ENCODE measurements around the gene FADS3.

FADS3 gene

DNA sequence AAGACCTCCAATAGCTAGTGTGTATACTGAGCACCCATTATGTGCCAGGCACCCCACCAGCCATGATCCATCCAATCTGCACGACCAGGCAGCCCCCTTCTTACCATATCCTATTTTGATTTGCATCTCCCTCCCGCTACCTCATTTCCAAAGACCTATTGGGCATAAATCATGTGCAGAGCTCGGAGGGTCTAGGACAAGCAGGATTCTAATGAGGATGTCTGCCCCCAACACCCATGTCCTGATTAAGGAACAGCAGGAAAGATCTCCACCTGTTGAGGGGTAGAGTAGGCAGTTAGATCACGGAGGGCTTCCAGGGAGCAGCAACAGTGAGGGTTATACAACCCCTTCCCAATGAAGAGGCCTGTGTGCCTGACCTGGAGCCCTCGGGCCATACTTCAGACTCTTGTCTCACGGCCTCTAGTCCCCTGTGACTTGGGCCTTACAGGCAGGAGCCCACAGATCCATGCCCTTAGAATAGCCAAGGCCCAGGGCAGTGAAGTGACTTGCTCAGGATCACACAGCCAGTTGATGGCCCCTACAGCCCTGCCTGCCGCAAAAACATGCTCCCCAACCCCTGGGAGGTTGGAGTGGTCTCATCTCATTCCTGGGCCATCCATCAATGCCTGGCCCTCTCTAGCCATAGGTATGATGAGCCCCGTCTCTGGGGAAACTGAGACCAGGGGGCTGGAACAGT, 22.5 kb upstream of the FADS3 start:
- no peak for DNase-seq (ENCODE audit: low read depth in 2 of 2, low spot score in 1 of 2)

DNA sequence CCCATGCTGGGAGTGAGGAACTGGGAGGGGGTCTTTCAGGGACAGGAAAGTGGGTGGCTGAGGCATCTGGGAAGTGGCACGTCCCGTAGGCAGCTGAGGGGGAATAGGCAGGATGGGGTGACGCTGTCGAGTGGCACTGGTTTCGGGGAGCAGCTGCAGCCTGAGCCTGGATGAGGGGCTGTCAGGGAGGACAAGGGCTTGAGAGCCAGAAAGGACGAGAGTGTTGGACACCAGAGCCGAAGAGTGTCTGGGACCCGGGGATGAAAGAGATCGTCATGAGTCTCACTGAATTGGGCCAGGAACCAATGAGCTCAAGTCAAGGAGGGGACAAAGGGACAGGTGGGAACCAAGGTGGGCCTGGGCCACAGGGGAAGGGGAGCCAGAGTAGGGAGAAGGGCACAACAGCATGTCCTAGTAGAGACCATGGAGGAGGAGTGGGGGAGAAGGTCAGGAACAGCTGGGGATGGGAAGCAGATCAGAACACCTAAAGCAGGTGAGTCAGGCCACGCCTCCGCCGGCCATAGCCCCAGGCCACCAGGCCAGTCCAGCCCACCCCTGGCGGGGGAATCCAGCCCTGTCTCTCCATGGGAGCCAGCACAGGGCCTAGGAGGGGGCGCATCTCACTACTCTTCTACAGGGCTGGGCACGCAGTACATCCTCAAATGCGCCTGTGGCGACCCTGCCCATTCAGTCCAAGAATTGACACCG, 21.8 kb upstream of the FADS3 start:
- DNase-seq (ENCODE audit: low read depth in 2 of 2, low spot score in 1 of 2), result no peak

DNA sequence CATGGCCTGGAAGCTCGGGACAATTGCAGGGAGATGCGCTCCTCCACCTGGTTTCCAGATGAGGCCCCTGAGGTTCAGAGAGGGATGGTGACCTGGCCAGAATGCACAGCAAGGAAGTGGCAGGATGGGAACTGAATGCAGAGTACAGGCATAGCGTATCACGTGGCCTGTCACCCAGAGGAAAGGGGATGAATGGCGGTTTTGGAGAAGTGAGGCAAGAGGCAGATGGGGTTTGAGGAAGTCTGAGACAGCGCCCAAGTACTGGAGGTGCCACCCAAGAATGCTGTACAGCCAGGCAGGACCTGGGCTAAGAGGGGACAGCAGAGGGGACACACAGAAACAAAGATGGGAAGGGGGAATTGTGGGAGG, 21.2 kb upstream of the FADS3 start:
- no peak for DNase-seq (ENCODE audit: low read depth in 2 of 2, low spot score in 1 of 2)

DNA sequence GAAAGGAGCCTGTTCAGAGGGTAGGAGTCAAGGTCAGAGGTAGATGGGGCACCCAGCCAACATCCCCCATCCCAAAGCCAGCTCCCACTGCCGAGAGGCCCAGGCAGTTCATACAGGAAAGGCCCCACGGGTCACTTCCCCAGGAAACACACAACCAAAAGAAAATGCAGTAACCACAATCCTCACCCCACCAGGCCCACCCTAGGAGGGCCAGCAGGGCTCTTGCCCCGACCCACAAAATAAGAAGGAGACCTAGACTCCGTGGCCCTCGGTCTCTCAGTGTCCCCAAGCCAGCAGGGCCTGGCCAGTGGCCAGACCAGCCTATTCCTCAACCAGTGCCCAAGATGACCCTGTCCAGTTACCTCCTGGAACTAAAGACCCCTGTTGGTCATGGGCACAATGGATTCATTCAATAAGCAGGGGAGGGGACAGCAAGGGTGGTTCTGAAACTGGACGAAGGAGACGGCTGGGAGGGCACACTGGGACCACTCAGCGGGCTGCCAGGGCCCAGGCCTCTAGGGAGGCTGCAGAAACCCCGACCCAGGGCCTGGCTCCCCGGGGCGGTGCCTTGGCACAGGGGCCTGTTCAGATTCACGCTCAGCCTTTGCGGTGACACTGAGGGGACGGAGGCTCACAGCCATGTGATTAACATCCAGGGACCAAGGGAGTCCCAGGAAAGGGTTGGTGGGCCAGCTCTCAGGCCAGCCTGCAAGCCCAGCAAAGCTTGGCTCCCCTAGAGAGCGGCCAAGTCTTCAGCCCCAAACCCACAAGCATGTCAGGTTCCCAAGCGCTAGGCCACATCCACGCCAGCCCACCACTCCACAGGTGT, 20.6 kb upstream of the FADS3 start:
- no peak for DNase-seq (ENCODE audit: low read depth in 2 of 2, low spot score in 1 of 2)

DNA sequence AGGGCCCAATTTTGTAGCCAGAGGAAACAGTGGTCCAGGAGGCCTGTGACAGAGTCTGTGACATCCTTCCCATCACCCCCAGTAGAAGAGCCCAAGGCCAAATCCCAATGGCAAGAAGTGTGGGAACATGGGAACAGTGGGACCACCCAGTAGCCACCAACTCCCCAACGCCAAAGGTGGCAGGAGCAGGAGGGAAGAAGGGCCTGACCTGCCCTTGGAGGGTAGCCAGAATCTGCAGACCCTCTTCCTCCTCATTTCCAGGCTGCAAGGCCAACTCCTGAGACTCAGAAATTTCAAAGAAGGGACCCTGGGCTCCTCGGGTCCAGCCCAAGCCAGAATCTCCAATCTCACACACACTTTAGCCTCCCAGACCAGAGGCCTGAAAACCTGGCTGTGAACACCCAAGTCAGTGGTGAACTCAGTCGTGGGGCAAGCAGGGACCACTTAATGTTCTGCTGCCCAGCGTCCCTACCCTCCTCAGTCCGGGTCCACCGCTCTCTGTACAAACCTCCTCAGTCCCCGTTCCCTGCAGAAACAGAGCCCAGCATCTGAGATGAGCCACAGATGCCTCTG, 19.9 kb upstream of the FADS3 start:
- DNase-seq (ENCODE audit: low read depth in 2 of 2, low spot score in 1 of 2), result no peak

DNA sequence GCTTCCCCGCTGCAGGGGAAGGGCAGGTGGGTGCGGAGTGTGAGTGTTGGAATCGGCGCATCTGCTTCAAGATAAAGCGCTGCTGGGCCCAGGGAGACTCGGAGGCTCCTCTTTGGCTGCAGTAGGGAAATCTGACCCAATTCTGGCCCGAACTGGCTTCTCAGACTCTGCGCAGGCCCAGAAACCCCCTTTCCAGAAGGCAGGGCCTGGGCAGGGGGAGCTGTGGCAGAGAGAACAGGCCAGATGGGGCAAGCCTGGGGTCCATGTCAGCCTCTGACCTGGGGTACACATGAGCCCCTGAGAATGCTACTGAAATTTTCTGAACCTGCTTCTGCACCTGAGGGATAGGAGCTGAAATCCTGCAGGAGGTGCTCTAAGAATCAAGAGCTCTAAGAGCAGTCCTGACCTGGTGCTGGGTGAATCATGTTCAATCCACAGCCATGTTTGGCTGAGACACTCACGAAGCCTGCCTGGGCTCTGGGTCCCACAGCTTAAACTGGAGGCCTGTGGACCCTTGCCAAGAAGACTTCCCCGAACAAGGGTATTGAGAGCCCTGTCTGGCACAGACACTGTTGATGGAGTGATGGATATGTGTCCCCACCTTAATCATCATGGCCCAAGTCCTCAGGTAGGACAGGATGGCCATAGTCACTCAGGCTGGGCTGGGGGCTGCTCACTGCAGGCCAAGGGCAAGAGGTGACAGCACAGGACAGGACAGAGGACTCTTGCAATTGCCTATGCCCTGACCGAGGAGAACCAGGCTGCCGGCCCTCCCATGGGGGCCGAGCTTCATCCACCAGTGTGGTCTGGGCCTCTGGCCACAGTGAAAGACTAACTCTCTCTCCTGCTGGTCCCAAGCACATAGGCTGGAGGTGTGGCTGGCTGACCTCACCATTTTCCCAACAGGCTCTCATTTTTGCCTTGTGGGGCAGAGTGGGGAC, 19.1 kb upstream of the FADS3 start:
- no peak for DNase-seq (ENCODE audit: low read depth in 2 of 2, low spot score in 1 of 2)

DNA sequence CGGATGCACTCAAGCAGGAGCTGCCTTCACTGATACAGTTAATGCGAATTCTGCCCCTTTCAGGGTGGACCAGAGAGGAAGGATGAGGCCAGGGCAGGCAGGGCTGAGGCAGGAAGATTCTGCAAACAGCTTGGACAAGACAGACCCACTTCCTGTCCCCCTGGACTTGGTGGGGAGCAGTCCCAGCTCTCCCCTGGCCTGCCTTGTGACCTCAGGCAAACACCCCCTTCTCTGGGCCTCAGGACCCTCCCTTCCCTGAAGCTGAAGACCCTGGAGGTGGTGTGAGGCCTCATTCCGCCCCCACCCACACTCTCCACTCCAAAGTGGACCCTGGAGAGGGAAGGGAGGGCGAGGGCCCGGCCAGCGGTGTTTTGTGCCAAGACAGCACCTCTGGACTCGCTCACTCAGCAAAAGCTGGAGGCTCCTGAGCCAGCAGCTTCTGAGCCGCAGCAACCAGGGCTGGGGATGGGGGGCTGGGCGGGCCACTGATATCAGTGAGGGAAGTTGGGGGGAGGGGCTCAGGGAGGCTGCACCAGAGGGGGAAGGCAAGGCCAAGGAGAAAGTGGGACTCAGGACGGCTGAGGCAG, 17.5 kb upstream of the FADS3 start:
- DNase-seq (ENCODE audit: low read depth in 2 of 2, low spot score in 1 of 2), result no peak

DNA sequence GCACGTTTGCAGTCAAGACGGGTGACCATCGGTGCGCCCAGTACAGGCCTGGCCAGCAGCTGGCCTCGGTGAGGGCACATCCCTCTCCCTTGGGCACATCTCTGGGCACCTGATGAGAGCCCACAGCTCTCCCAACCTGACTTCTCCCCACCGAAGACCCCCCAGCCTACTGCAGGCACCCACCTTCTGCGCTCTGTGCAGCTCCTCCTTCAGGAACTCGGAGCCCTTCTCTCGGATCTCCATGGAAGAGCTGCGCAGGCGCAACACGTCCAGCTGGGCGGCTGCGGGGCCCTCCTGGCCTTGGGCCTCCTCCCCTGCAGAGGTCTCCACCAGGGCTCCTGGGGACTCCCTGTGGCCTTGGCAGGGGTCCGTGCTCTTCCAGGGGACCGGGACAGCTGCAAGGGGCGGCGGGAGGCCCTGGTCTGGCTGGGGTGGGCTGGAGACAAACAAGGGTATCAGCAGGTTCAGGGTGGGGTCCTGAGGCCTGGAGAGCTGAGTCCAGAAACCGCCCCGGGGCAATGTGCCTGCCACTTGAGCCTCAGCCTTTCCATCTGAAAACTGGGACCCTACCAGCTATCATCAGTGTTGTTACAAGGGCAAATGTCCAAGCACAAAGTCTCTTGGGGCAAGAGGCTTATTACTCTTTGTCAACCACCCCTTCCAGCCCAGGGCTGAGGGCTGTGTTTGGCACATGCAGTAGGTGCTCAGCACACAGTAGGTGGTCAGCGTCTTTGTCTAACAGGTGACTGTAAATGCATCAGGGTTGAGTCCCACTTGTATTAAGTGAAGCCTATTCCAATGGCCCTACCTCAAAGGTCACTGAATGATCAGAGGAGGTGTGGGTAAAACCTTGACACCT, 16.8 kb upstream of the FADS3 start:
- no peak for DNase-seq (ENCODE audit: low read depth in 2 of 2, low spot score in 1 of 2)

DNA sequence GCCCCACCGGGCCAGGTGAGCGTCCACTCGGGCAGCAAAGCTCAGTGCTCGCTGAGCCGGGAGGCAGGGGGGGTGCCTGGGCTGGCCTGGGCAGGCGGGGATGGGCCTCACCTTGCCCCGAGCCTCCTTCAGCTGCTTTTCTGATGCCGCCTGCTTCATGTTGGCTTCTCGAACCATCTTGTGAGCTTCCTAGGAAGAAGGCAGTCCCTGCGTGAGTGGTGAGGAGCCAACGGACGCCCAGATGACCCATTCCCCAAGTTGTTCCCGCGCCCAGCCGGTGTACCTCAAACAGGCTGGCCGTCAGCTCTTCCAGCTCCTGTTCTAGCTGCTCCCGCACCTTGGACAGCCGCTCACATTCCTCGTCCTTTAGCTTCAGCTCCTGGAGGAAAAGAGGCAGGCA, 15.9 kb upstream of the FADS3 start:
- DNase-seq (ENCODE audit: low read depth in 2 of 2, low spot score in 1 of 2), result no peak

DNA sequence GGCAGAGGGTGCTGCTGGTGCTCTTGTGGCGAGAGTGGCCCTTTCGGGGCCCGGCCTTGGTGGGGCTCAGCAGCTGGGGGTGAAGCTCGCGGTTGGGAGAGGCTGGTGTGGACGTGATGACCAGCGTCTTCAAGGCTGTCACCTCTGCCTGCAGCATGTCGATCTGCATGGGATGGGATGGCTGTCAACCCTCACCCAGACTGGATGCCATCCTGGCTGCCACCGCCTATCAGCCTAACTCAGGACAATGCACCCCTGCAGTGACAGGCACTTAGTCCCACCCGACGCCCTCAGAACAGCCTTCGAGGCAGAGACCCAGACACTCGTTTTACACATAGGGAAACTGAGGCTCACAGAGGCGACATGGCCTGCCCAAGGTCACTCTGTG, 15.2 kb upstream of the FADS3 start:
- DNase-seq (ENCODE audit: low read depth in 2 of 2, low spot score in 1 of 2), result no peak

DNA sequence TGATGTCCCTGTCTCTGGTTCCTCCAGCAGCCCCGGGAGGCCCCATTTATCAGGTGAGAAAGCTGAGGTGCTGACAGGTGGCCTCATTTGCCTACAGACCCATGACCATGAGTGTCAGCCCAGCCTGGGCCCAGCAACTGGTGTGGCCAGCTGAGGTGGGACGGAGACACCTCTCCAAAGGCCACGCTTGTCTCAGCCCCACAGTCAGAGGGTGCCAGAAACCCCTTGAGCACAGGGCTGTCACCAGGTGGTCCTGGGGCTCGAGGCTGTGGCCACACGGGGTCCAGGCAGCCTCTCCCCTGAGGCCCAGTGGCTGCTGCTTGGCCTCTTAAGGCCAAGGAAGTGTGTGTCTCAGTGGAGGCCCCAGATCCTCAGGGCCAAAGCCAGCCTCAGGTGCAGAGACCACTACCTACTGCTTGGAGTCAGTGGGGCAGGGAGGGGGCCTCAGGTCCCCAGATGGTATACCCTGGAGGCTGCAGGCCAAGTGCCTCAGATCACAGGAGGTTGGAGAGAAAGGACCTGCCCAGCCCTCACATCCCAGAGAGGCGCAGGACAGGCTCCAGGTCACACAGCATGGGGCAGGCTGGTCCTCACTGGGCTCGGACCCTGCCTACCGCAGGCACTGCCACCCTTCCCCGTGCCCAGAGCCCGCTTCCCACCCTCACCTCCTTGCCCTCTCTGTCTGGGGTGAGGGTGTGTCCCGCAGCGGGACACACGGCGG, 14.6 kb upstream of the FADS3 start:
- DNase-seq (ENCODE audit: low read depth in 2 of 2, low spot score in 1 of 2), result no peak

DNA sequence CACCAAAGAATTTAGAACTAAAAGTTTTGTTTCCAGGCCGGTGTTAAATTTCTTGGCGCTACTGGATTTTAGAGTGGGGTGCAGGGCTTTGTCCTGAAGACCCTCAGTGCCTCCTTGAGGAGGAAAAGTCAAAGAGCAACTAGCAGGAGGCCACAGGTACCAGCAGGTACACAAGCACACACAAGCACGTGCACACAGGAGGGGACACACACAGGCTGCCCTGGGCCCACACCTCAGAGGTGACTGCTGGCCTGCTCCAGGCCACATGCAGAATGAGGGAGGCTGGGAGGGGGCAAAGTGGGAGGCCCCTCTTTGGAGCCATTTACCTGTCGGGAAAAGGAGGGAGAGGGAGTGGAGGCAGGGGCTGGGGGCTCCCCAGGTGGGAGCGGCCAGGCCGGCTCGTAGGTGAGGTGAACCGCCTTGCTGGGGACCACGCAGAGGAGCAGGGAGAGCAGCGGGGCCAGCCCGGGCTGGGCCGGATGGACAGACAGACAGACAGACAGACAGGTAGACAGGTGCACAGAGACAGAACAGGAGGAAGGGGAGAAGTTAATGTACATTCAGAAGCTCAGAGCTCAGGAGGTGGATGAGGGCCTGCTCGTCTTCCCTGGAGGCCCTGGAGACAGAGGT, 13.8 kb upstream of the FADS3 start:
- DNase-seq (ENCODE audit: low read depth in 2 of 2, low spot score in 1 of 2), result no peak

DNA sequence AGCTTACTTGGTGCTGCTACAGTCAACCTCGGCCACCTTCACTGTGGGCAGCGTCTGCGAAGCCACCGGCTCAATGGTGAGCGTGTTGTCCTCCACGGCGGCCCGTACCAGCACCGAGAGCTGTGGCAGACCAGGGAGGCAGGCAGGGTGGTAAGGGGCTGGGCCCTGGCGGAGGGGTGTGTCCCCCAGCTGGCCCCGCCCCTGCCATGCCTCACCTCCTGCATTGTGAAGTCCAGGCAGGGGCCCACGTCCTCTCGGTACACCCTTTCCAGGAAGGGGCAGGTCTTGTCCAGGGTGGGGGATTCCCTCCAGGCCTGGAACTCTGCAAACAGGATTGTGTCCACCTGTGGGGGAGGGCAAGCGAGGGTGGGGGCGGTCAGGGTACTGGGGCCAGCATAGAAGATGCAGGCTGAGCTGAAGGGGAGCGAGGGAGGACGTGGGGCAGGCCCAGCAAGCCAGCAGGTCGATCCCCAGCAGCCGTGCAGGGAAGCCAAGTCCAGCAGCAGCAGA, 13.2 kb upstream of the FADS3 start:
- DNase-seq (ENCODE audit: low read depth in 2 of 2, low spot score in 1 of 2), result no peak

DNA sequence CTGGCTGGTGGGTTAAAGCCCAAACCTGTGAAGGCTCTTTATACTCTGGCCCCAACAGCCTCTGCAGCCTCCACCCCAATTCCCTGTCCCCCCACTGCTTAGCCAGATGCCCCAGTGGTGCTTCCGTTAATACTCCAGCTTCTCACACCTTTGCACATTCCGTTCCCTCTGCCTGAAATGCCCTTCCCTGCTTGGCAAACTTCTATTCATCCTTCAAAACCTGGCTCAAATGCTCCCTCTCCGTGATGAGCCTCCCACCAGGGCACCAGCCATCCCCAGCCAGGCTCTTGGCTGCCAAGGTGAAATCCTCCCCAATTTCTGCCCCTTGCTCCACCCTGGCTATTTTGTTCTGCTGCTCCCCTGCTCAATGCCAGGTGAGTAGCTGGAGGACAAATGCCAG, 12.5 kb upstream of the FADS3 start:
- DNase-seq (ENCODE audit: low read depth in 2 of 2, low spot score in 1 of 2), result no peak

DNA sequence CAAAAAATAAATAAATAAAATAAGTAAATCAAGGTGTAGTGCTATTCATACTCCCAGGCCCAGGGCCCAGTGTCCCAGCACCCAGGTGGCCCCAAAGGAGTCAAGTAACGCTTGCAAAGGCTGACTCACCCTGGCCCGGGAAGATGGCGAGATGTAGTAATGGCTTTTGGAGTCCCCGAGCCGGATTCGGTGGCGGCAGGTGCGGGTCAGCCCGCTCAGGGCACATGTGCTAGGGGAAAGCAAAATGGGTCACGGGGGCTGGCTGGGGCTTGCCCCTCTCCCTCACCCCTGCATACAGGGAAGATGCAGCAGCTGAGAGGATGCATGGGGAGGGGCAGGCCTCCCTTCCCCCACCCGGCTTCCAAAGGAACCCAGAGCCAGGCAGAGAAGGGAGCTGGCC, 11.0 kb upstream of the FADS3 start:
- no peak for DNase-seq (ENCODE audit: low read depth in 2 of 2, low spot score in 1 of 2)

DNA sequence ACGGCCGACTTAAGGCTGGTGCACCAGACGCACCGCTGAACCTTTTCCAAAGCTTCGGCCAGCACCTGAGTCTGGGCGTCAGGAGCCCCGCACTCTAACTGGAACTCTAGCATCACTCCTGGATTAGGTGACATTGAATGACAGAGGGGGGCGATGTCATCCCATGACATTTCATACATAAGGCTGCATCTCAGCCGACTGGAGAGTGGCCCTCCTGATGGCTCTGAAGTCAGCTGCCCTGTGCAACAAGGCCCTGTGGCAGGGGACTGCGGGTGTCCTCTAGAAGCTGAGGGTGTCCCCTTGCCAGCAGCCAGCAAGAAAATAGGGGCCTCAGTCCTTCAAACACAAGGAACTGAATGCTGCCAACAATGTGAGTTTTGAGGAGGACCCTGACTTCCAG, 10.1 kb upstream of the FADS3 start:
- no peak for DNase-seq (ENCODE audit: low read depth in 2 of 2, low spot score in 1 of 2)

DNA sequence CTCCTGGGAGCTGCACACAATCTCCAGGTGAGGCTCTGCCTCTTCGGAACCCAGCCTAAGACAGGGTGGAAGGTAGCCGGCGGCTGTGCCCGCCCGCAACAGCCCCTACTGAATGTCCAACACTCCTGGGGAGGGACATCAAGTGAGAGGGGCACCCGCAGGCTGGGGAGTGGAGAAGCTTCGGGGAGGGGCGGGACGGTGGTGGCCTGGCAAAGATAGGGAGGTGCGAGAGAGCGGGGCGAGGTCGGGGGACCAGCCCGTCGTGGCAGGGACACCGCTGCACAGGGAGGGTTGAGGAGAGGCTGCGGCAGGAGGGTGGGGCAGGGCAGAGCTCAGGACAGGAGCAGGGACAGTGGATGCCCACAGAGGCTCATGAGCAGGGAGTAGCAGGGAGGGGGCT, 8.9 kb upstream of the FADS3 start:
- no peak for DNase-seq (ENCODE audit: low read depth in 2 of 2, low spot score in 1 of 2)

DNA sequence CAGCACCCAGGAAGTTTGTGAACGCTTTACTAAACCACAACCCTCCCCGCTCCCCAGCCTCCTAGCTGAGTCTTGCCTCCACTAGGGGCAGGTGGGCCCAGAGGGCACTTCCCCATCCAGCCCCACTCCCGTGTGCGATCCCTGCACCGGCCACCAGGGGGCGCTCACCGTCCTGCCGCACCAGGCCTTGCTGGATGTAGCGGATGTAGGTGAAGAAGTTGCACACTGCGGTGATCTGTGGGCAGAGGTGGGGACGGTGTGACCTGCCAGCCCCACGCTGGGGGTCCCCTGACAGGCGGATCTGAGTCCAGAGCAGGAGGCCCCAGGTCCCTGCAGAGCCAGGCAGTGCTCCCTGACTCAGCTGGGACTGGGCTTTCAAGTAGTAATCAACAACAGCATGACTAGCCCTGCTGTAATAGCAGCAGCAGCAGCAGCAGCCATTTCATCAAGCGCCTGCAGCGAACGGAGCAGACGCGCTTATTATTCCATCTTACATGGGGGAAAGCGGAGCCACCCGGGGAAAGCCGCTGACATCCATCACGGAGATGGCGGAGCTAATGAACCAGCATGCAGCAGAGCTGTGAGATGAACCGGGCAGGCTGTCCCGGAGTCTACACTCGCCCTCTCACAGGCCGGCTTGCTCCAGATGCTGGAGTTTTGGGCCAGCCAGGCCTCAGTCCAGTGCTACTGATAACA, 7.9 kb upstream of the FADS3 start:
- DNase-seq (ENCODE audit: low read depth in 2 of 2, low spot score in 1 of 2), result peak; percentile 72 to 87
